Neural progenitor cell (in vitro differentiated cells): Measurements from ENCODE around the gene ELK1. TPM values are rescaled to one million over a fixed set of nuclear protein-coding genes. Genes with fewer than 3 reads are reported as not detected.

Experiments
- DNase-seq: peaks from one replicate; pipeline ENCODE4 v3.0.0-alpha.2; 2016; ENCODE audit warnings: low spot score
- H2AFZ ChIP-seq: fragments of 200-600 bp; sonication (generic); replicated peaks from 2 replicates; pipeline ENCODE4 v1.6.1; 2016; ENCODE audit warnings: antibody characterized with exemption
- H3F3A ChIP-seq: fragments of 200-600 bp; sonication (generic); 2 replicates; pipeline ENCODE4 v1.6.1; 2016; ENCODE audit warnings: antibody characterized with exemption, low read depth
- H3K27ac ChIP-seq: fragments of 200-600 bp; sonication (generic); 2 replicates; pipeline ENCODE4 v1.5.1; 2016; ENCODE audit warnings: mild to moderate bottlenecking
- H3K27me3 ChIP-seq: fragments of 200-600 bp; sonication (generic); 2 replicates; pipeline ENCODE4 v1.6.1; 2016; ENCODE audit warnings: mild to moderate bottlenecking, moderate library complexity
- H3K36me3 ChIP-seq: fragments of 200-600 bp; sonication (generic); 2 replicates; pipeline ENCODE4 v1.5.1; 2016
- H3K4me1 ChIP-seq: fragments of 200-600 bp; sonication (generic); 2 replicates; pipeline ENCODE4 v1.6.1; 2016; ENCODE audit warnings: mixed run types
- H3K4me2 ChIP-seq: fragments of 200-600 bp; sonication (generic); 2 replicates; pipeline ENCODE4 v1.6.1; 2016
- H3K4me3 ChIP-seq: fragments of 200-600 bp; sonication (generic); 2 replicates; pipeline ENCODE4 v1.5.1; 2016
- H3K79me2 ChIP-seq: fragments of 200-600 bp; sonication (generic); 2 replicates; pipeline ENCODE4 v1.6.1; 2016; ENCODE audit warnings: low read depth
- H3K9ac ChIP-seq: fragments of 200-600 bp; sonication (generic); 2 replicates; pipeline ENCODE4 v1.6.1; 2016
- H3K9me3 ChIP-seq: fragments of 200-600 bp; sonication (generic); 2 replicates; pipeline ENCODE4 v1.5.1; 2016; ENCODE audit warnings: low read depth
- H4K20me1 ChIP-seq: fragments of 200-600 bp; sonication (generic); 2 replicates; pipeline ENCODE4 v1.6.1; 2016; ENCODE audit warnings: low read depth
- H3K27ac Mint-ChIP-seq: 3 replicates; pipeline ENCODE4 v1.8.0; 2021; ENCODE audit warnings: mixed read lengths
- H3K27me3 Mint-ChIP-seq: 2 replicates; pipeline ENCODE4 v1.8.0; 2022; ENCODE audit warnings: low read depth, mild to moderate bottlenecking, inconsistent platforms, moderate library complexity, mixed read lengths; ENCODE audit not compliant: insufficient read depth
- H3K36me3 Mint-ChIP-seq: 3 replicates; pipeline ENCODE4 v1.8.0; 2021; ENCODE audit warnings: mixed read lengths
- H3K4me1 Mint-ChIP-seq: 3 replicates; pipeline ENCODE4 v1.8.0; 2021; ENCODE audit warnings: mixed read lengths
- H3K4me3 Mint-ChIP-seq: 3 replicates; pipeline ENCODE4 v1.8.0; 2021; ENCODE audit warnings: mild to moderate bottlenecking, moderate library complexity, mixed read lengths
- H3K9me3 Mint-ChIP-seq: 3 replicates; pipeline ENCODE4 v1.8.0; 2020; ENCODE audit warnings: mixed read lengths
- CTCF ChIP-seq: fragments of 200-600 bp; sonication (generic); IDR thresholded peaks from 2 replicates; pipeline ENCODE4 v1.5.1; 2017; ENCODE audit warnings: antibody characterized with exemption, mild to moderate bottlenecking
- EZH2 ChIP-seq: fragments of 200-600 bp; sonication (generic); IDR thresholded peaks from 2 replicates; pipeline ENCODE4 v1.6.1; 2017; ENCODE audit warnings: antibody characterized with exemption, mild to moderate bottlenecking, moderate library complexity
- EZH2phosphoT487 ChIP-seq: fragments of 200-600 bp; sonication (generic); IDR thresholded peaks from 2 replicates; pipeline ENCODE4 v1.6.1; 2017; ENCODE audit warnings: antibody characterized with exemption
- total RNA-seq: library from RNA; depleted of rRNA; stranded (reverse); fragments of >200 nt; gene quantifications from 2 replicates; pipeline ENCODE4 v1.2.3, GENCODE V29; 2015; ENCODE audit warnings: low replicate concordance

The ELK1 gene
- total RNA-seq, 1 donor from 2014 or later = 16.6 TPM

- H3K9me3 ChIP-seq = no peaks in the 10 kb centered on the region
- DNase-seq = no peak
- no peaks in the 10 kb centered on the region for H4K20me1 ChIP-seq
- Mint-ChIP-seq H3K9me3 (no peaks in the 10 kb centered on the region), H3K4me3 (peak overlapping the region; percentile 87), H3K27ac (no peak overlapping the region), H3K27me3 (peaks cover 2% of the 10 kb centered on the region), H3K4me1 (peaks cover 2% of the 10 kb centered on the region), H3K36me3 (no peaks in the 10 kb centered on the region)
- H3K27ac ChIP-seq = no peak overlapping the region
- no peak overlapping the region for H3K9ac ChIP-seq
- H3K4me3 ChIP-seq = peak overlapping the region; percentile 50
- peaks cover 7% of the 10 kb centered on the region for H3K79me2 ChIP-seq
- H2AFZ ChIP-seq = peak overlapping the region; percentile 11
- no peaks in the 10 kb centered on the region for H3K4me1 ChIP-seq
- no peaks in the 10 kb centered on the region for H3K36me3 ChIP-seq
- no peak for TF ChIP-seq EZH2phosphoT487
- TF ChIP-seq EZH2 = no peak
- no peak for TF ChIP-seq CTCF
- H3K4me2 ChIP-seq = peak overlapping the region; percentile 68
- peaks cover 16% of the 10 kb centered on the region for H3F3A ChIP-seq
- H3K27me3 ChIP-seq = no peaks in the 10 kb centered on the region
Observed at GRCh38 chrX:47658301-47658683, 7.9 kb upstream of the ELK1 start.

- H3F3A ChIP-seq = peaks cover 9% of the 10 kb centered on the region
- H4K20me1 ChIP-seq = no peaks in the 10 kb centered on the region
- H3K27ac Mint-ChIP-seq = peak overlapping the region; percentile 95
- H3K4me1 ChIP-seq = peaks cover 4% of the 10 kb centered on the region
- H2AFZ ChIP-seq = no peak overlapping the region
- H3K36me3 ChIP-seq = no peaks in the 10 kb centered on the region
- peaks cover 15% of the 10 kb centered on the region for H3K9me3 Mint-ChIP-seq
- peaks cover 24% of the 10 kb centered on the region for H3K79me2 ChIP-seq
- peak overlapping the region; percentile 85 for H3K4me3 Mint-ChIP-seq
- H3K4me2 ChIP-seq = peak overlapping the region; percentile 81
- H3K9ac ChIP-seq = no peak overlapping the region
- H3K36me3 Mint-ChIP-seq = no peaks in the 10 kb centered on the region
- H3K27ac ChIP-seq = peak overlapping the region; percentile 37
- H3K4me1 Mint-ChIP-seq = peaks cover 20% of the 10 kb centered on the region
- TF ChIP-seq EZH2phosphoT487 (no peak), CTCF (no peak)
- H3K9me3 ChIP-seq = no peaks in the 10 kb centered on the region
- DNase-seq = no peak
- H3K27me3 ChIP-seq = no peaks in the 10 kb centered on the region
- H3K4me3 ChIP-seq = peak overlapping the region; percentile 53
- H3K27me3 Mint-ChIP-seq = no peaks in the 10 kb centered on the region
Observed at GRCh38 chrX:47651043-47651905, 911 bp upstream of the ELK1 start.

GRCh38 chrX:47649781-47650163, 591 bp downstream of the ELK1 start:
- Mint-ChIP-seq H3K4me1 (peaks cover 22% of the 10 kb centered on the region), H3K4me3 (peak overlapping the region; percentile 85), H3K27me3 (peaks cover 2% of the 10 kb centered on the region), H3K9me3 (peaks cover 15% of the 10 kb centered on the region), H3K36me3 (no peaks in the 10 kb centered on the region), H3K27ac (no peak overlapping the region)
- no peak overlapping the region for H3K27ac ChIP-seq
- no peaks in the 10 kb centered on the region for H3K27me3 ChIP-seq
- H3K4me1 ChIP-seq = peaks cover 4% of the 10 kb centered on the region
- H3K4me3 ChIP-seq = peak overlapping the region; percentile 93
- H3F3A ChIP-seq = peaks cover 9% of the 10 kb centered on the region
- no peak for TF ChIP-seq EZH2phosphoT487
- no peak for TF ChIP-seq EZH2
- no peak for TF ChIP-seq CTCF
- peaks cover 24% of the 10 kb centered on the region for H3K79me2 ChIP-seq
- H2AFZ ChIP-seq = no peak overlapping the region
- DNase-seq = no peak
- H3K9me3 ChIP-seq = no peaks in the 10 kb centered on the region
- peak overlapping the region; percentile 71 for H3K9ac ChIP-seq
- no peaks in the 10 kb centered on the region for H3K36me3 ChIP-seq
- H4K20me1 ChIP-seq = peaks cover 2% of the 10 kb centered on the region
- H3K4me2 ChIP-seq = peak overlapping the region; percentile 75
